Measurements from ENCODE around the gene ATRNL1.

GRCh38 chr10:115903207-115903606, 810.0 kb downstream of the ATRNL1 start:
- TF ChIP-seq CTCF (IDR thresholded peaks at IDR 0.05) (no peak), POLR2AphosphoS2 (conservative IDR thresholded peaks at IDR 0.05; ENCODE audit: low read length) (no peak), SREBF2 (IDR thresholded peaks at IDR 0.05) (no peak), MYC (IDR thresholded peaks at IDR 0.05; ENCODE audit: borderline replicate concordance, low read length) (no peak)

Data from A549 (cell line).